ENCODE measurements around the gene SDHAF3.
"Not testable (repeated sequence)": the region's sequence is repeated elsewhere in the genome, so short reads cannot be mapped to it uniquely, and the experiment has no call there.

SDHAF3 gene

GRCh38 chr7:97117372-97118188, at the start of gene SDHAF3:
Gene SDHAF3, plus strand, starts transcription at chr7:97117698. Its CDS starts 26 bp downstream, at chr7:97117724.
- DNase-seq (ENCODE audit: low spot score): peak; percentile 99

DNA sequence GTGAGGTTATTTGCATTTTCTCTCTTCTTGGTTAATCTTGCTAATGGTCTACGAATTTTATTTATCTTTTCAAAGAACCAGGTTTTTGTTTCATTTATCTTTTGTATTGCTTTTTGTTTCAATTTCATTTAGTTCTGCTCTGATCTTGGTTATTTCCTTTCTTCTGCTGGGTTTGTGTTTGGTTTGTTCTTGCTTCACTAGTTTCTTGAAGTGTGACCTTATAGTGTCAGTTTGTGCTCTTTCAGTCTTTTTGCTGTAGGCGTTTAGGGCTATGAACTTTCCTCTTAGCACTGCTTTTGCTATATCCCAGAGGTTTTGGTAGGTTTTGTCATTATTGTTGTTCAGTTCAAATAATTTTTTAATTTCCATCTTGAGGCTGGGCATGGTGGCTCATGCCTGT, 45.5 kb upstream of the SDHAF3 start:
- not testable (repeated sequence) for DNase-seq (ENCODE audit: low spot score)

DNA sequence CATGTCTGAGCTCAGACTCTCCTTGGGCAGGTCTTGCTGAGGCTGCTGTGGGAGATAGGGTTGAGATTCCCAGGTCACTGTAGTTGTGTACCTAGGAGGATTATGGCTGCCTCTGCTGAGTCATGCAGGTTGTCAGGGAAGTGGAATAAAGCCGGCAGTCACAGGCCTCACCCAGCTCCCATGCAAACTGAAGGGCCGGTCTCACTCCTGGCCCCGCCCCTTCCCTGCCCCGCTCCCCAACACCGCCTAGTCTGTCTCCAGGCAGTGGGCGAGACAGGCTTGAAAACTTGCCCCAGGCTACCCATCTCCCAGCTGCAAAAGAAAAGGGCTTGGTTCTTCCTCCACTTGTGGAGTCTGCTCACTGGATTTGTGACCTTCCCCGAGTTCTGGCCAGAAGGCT, 41.6 kb upstream of the SDHAF3 start:
- DNase-seq (ENCODE audit: low spot score): no peak

- DNase-seq (ENCODE audit: low spot score): no peak
These were observed 39.2 kb upstream of the SDHAF3 start for GRCh38 chr7:97078023-97078969.

DNA sequence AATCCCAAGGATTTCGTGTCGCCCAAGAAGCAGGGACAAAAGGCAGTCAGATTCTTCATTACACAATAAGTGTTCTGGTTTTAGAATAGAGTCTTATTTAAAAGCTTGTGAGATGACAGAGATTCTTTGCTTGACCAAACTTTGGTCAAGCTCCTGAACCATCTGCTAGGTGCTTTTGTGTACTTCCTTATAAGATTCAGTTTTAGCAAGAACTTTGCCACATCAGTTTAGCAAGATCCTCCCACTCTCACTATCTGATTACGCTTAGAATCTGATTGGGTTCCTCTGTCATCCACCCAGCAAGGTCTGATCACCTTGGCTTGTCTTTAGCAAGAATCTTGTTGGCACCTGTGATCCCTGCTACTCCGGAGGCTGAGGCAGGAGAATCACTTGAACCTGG, 38.2 kb upstream of the SDHAF3 start:
- DNase-seq (ENCODE audit: low spot score): no peak

DNA sequence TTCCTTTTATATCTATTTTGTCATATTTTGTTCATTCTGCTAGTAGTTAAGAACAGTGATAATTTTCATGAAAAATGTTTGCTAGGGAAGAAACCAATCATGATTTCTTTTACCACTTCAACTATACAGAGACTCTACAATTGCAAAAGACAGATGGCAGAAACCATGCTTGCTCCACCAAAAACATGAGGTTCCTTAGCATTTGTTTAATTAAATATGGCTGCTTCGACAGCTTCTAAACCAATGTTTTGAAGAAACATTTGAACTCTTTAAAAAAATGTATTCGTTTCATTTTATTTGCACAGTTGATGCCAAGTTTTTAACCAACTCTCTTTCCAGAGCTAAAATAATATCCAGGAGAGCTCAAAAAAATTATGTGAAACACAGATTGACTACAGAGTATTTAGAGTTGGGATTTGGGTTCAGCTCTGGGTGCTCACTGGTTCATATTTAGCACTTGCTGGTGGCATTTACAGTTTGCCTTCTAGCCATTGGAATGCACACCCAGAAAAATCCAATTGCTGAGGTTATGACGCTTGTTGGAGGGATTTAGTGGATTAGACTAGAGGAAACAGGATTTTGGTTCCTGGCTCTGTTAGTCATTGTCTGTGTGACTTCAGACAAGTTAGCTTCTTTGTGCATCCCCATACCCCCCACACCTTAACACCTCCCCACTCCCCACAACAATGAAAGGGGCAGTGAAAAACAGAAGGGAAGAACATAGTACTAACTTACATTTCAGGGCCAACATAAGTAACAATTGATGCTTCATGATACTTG, 35.8 kb upstream of the SDHAF3 start:
- DNase-seq (ENCODE audit: low spot score): no peak

GRCh38 chr7:97088364-97088763, 29.1 kb upstream of the SDHAF3 start:
- no peak for DNase-seq (ENCODE audit: low spot score)

GRCh38 chr7:97089771-97090170, 27.7 kb upstream of the SDHAF3 start:
- no peak for DNase-seq (ENCODE audit: low spot score)

- no peak for DNase-seq (ENCODE audit: low spot score)
These were observed 26.6 kb upstream of the SDHAF3 start for GRCh38 chr7:97090761-97091353.

DNA sequence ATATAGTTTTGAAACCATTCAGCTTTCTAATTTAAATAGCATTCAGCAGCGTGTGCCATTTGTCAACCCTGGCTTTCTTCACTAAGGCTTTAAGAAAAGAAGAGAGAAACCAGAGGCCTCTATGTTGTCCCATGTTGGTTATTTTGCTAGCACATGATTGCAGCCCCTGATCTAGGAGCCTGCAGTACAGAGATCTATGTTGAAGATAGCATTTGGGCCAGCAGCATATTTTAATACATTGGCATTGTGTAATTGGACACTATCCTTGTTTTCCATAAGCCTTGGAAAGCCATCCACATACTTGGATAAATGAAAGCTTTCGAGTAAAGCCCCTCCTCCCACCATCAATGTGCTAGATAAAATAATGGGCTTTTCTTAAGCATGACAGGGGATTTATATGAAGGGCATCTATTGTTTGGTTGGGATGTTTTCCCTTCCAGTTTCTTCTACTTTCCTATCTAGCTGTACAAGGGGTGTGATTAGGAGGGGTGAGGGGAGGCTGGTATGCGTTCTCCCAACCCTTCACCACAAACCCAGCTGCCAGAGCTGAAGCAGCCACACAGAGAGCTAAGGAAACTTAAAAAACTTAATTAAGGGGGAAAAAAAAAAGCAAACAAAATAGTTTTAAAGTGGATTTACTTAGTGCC, 23.1 kb upstream of the SDHAF3 start:
- DNase-seq (ENCODE audit: low spot score): no peak

DNA sequence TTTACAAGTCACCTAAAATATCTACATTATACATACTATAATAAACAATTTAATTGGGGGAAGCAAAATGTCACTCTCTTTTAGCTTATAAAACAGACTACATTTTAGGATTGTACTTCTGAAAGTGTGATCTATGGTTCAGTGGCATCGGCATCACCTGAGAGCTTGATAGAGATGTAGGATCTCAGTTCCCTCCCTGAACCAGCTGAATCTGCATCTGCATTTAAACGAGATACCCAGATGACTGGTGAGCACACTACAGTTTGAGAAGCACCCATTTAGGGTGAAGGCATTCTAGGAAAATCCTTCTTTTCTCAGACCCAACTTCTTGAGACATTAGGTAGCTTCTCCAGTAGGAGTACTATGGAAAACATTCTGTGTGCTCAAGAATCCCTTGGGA, 21.5 kb upstream of the SDHAF3 start:
- DNase-seq (ENCODE audit: low spot score): no peak

DNA sequence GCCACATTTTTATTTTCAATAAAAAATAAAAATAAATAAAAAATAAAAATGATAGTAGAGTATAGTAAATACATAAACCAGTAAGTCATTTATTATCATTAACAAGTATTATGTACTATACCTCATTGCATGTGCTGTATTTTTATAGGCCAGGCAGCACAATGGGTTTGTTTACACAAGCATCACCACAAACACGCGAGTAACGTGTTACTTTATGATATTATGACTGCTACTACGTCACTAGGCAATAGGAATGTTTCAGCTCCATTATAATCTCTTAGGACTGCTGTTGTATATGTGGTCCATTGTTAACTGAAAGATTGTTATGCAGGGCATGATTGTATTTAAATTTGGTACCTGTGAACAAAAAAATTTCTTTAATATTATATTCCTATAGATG, 20.8 kb upstream of the SDHAF3 start:
- DNase-seq (ENCODE audit: low spot score): no peak

DNA sequence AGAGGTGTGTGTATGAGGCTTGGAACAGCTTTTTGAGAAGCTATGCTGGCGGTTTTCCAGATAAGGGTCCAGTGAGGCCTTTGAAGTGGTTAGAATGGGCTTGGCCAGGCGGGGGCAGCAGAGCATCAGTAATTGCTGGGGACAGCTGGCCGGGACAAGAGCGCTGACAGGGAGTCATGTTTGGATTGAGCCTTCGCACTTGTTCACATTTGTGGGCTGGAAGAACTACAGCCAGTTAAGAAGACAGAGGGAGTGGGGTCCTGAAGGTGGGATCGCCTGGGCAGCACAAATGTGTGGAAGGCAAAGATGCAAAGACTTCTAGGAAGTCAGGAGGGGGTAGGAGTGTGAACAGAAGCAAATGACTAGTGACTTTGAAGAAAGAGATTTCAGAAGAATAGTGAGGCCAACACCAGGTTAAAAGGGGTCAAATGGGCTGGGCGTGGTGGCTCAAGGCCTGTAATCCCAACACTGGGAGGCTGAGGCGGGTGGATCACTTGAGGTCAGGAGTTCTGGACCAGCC, 12.7 kb upstream of the SDHAF3 start:
- DNase-seq (ENCODE audit: low spot score): peak; percentile 80

- no peak for DNase-seq (ENCODE audit: low spot score)
These were observed 10.2 kb upstream of the SDHAF3 start for GRCh38 chr7:97107192-97107800.

DNA sequence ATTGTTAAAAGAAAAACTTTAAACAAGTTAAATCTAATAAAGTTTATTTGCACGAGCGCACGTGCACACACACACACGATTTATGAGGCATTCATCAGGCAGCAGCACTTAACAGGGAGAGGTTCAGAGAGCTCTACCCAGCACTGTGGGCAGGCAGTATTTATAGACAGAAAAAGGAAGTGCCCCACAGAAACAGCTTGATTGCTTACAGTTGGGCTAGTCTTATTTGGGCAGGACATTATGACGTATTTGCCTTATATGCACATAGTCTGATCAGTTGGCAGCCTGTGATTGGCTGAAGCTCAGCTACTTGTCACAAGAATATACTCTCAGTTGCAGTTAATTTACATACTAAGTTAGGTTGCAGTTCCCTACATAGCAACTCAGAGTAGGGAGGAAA, 1.2 kb upstream of the SDHAF3 start:
- DNase-seq (ENCODE audit: low spot score): no peak

GRCh38 chr7:97117035-97117371, 495 bp upstream of the SDHAF3 start:
- no peak for DNase-seq (ENCODE audit: low spot score)

DNA sequence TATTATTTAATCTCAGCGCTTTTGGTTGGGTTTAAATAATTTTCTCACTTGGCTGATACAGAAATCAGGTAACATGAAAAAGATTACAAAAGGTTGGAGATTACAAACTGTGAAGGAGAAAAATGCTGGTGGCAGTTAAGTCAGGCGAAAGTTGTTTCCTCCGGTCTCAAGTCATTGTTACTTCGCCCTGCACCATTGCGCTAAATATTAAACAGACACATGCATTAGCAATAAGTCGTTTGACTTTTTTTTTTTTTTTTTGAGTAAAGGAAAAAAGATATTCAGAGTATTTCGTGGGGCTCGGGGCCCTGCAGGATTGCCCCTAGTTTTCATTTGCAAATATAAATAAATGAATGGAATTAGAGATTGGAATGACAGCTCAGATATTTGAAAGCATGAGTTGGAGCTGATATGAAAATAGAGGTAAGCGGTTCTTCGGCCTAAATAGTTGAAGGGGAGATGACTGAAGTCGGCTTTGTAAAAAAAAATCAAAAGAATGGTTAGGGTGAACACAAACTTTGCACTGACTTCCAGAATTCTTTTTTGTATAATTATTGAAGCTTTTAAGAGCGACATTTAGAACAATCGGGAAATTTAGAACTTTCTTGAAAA, 914 bp downstream of the SDHAF3 start:
- DNase-seq (ENCODE audit: low spot score): no peak

DNA sequence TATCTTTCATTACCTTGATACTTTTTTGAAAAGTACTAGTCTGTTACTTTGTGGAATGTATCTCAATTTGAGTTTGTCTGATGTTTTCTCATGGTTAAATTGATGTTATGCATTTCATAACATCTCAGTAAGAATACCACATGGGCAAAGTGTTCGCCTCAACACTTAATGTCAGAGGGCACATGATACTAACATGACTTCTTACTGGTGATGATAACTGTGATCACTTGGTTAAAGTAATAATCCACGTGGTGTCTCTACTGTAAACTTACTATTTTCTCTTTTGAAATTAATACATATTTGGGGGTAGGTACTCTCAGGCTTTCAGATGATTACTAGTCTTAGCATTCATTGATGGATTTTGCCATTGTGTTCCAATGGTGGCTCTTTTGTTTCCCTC, 2.2 kb downstream of the SDHAF3 start:
- no peak for DNase-seq (ENCODE audit: low spot score)

DNA sequence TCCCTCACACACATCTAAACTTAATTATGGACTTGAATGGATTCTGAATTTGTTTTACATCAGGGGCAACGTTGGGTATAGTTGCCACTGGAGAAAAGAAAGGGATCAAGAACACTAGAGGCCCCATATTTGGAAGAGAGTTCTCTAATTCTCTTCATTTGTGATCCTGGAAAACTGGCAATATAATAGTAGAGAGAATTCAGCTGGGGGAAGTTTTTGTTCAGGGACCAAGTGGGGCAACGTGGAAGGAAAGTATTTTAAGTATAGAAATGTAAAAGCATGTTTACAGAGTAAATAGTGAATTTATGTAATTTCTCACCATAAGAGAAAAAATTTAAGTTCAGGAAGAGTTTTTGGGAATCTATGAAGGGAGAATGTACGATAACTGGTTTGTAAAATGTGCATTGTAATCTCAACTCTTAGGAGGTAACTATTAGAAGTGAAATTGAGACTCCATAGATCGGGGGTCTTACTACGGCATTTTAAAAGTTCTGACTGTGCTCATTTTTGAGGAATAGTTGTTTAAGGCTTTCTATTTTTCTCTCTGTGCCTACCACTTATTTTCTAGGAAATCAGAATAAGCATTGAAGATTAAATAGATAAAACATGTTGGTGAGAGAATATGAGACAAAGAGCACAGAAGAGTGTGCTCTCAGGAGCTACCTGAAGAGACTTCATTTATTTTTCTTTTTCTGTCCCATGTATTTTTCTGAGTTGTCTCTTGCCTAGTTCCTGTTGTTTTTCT, 3.4 kb downstream of the SDHAF3 start:
- DNase-seq (ENCODE audit: low spot score): no peak

- DNase-seq (ENCODE audit: low spot score): not testable (repeated sequence)
These were observed 5.6 kb downstream of the SDHAF3 start for GRCh38 chr7:97123115-97123514.

Measured in left forelimb (tissue), 1 donor.